ENCODE measurements around the gene DLG2. TPM values are rescaled to one million over a fixed set of nuclear protein-coding genes. Genes with fewer than 3 reads are reported as not detected.

DLG2 gene
- total and polyA plus RNA-seq, 2 donors (not counting 3 experiments of a cell fraction or from before 2014, with no cell fraction given): 0.15 to 1.1 TPM

DNA sequence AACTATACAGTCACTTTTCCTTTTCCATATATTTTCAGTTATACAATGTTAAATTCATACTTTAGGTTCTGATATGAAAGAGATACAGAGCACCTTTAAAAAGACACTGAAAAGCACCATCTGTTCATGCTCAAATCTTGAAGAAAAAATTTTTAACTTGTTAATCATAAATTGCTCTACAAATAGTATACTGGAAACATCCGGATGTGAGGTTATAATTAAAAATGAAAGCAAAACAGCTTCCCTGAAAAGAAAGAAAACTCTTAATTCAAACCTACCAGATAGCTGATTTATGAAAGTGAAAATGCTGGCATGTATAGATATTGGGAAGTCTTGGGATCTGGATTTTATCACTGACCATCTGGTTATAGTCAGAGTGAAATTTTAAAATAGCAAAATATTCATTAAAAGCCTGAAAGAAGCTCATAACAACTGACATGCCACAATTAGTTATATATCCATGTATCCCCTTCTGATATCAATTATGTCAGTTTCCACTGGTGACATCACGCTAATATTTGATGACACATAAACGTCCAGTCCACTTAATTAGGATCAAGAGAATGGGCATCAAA lies 740.0 kb downstream of the DLG2 start:
- Histone ChIP-seq H3K9ac (replicated peaks; ENCODE audit: extremely low read depth, insufficient read depth, low read length) (no peak overlapping the region), H3K4me3 (replicated peaks in 1 of 3; ENCODE audit: insufficient read depth in 1 of 3, low read depth in 1 of 3, low read length in 3 of 3) (no peak overlapping the region), H3K79me2 (ENCODE audit: control insufficient read depth, insufficient read depth, low read length) (no peaks in the 10 kb centered on the region), H3K9me1 (replicated peaks; ENCODE audit: control insufficient read depth, extremely low read depth, insufficient read depth, low read length) (no peaks in the 10 kb centered on the region), H3K27ac (ENCODE audit: insufficient read depth, low read depth, low read length) (no peak overlapping the region), H4K20me1 (replicated peaks; ENCODE audit: control insufficient read depth, extremely low read depth, insufficient read depth, low read length) (no peaks in the 10 kb centered on the region), H3K4me2 (ENCODE audit: insufficient read depth, low read length) (no peak overlapping the region), H3K27me3 (ENCODE audit: control insufficient read depth in 2 of 2, insufficient read depth in 2 of 2, low read length in 2 of 2) (no peaks in the 10 kb centered on the region), H3K36me3 (ENCODE audit: control insufficient read depth in 2 of 2, extremely low read depth in 1 of 2, insufficient read depth in 2 of 2, low read length in 2 of 2) (no peaks in the 10 kb centered on the region), H3K4me1 (ENCODE audit: control insufficient read depth, extremely low read depth, insufficient read depth, low read length) (no peaks in the 10 kb centered on the region), H3K9me3 (replicated peaks; ENCODE audit: control insufficient read depth, insufficient read depth, low read length) (peaks cover 3% of the 10 kb centered on the region), H2AFZ (ENCODE audit: low read depth, low read length) (no peak overlapping the region)
- ChIA-PET POLR2A (no interaction called here), CTCF (no interaction called here)
- dilution Hi-C loops (cut with MboI; ENCODE audit: extremely low pct_ligation_motif_present, low sequenced_read_pairs) (no loop called here), intact Hi-C loops (cut with micrococcal nuclease) (no loop called here)
- BruUV-seq (replicated peaks): no TSS peak
- FAIRE-seq (no peak), DNase-seq (ENCODE audit: low read depth, low spot score) (no peak)
- TF ChIP-seq JUN (IDR thresholded peaks at IDR 0.05; ENCODE audit: borderline replicate concordance, insufficient read depth, insufficient read length, low read depth) (no peak), MAX (IDR thresholded peaks at IDR 0.05; ENCODE audit: insufficient read depth, insufficient read length) (no peak), GATA2 (IDR thresholded peaks at IDR 0.05; ENCODE audit: insufficient read depth, insufficient read length, low read depth, low read length) (no peak), POLR2A (IDR thresholded peaks at IDR 0.05; ENCODE audit: low read depth, low read length) (no peak), EZH2 (IDR thresholded peaks at IDR 0.05; ENCODE audit: borderline replicate concordance, low read depth, low read length, severe bottlenecking) (no peak), FOS (IDR thresholded peaks at IDR 0.05; ENCODE audit: borderline replicate concordance, insufficient read depth, low read length) (no peak), MYC (IDR thresholded peaks at IDR 0.05; ENCODE audit: low read depth, low read length) (no peak), POLR2AphosphoS5 (IDR thresholded peaks at IDR 0.05; ENCODE audit: insufficient read depth, low read depth, low read length) (no peak)
- TF ChIP-seq, protein P1, sequence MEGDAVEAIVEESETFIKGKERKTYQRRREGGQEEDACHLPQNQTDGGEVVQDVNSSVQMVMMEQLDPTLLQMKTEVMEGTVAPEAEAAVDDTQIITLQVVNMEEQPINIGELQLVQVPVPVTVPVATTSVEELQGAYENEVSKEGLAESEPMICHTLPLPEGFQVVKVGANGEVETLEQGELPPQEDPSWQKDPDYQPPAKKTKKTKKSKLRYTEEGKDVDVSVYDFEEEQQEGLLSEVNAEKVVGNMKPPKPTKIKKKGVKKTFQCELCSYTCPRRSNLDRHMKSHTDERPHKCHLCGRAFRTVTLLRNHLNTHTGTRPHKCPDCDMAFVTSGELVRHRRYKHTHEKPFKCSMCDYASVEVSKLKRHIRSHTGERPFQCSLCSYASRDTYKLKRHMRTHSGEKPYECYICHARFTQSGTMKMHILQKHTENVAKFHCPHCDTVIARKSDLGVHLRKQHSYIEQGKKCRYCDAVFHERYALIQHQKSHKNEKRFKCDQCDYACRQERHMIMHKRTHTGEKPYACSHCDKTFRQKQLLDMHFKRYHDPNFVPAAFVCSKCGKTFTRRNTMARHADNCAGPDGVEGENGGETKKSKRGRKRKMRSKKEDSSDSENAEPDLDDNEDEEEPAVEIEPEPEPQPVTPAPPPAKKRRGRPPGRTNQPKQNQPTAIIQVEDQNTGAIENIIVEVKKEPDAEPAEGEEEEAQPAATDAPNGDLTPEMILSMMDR (IDR thresholded peaks at IDR 0.05; ENCODE audit: extremely low read depth in 1 of 2, insufficient read depth in 1 of 2, low read depth in 1 of 2, low read length in 2 of 2): no peak
